Mesodermal cell (in vitro differentiated cells): Measurements from ENCODE around the gene RASGRF1.
"Not testable (repeated sequence)": the region's sequence is repeated elsewhere in the genome, so short reads cannot be mapped to it uniquely, and the experiment has no call there.

ENCODE experiments used
- H3K27ac ChIP-seq: 2 replicates; pipeline ENCODE4 v1.7.0; 2013; ENCODE audit warnings: mild to moderate bottlenecking, low read depth, low read length, moderate library complexity; ENCODE audit not compliant: severe bottlenecking
- H3K36me3 ChIP-seq: 2 replicates; pipeline ENCODE4 v1.7.1; 2013; ENCODE audit warnings: mild to moderate bottlenecking, low read length, moderate library complexity; ENCODE audit not compliant: control insufficient read depth, insufficient read depth
- H3K4me1 ChIP-seq: one replicate; pipeline ENCODE4 v1.7.1; 2013; ENCODE audit warnings: mild to moderate bottlenecking, low read length; ENCODE audit not compliant: insufficient read depth, control insufficient read depth, poor library complexity, severe bottlenecking
- H3K4me3 ChIP-seq: 2 replicates; pipeline ENCODE4 v1.7.0; 2013; ENCODE audit warnings: low read length, control low read depth, mild to moderate bottlenecking; ENCODE audit not compliant: insufficient read depth, poor library complexity, severe bottlenecking; ENCODE audit errors: extremely low read depth
- H3K9me3 ChIP-seq: 2 replicates; pipeline ENCODE4 v1.7.1; 2013; ENCODE audit warnings: mild to moderate bottlenecking, low read length, moderate library complexity; ENCODE audit not compliant: control insufficient read depth
- WGBS, 2 experiments: methylation state at CpG; one replicate each; pipeline ENCODE4 v1.1.5; 2013; ENCODE audit warnings: missing lambda C conversion rate in 2 of 2; ENCODE audit not compliant: insufficient coverage in 2 of 2; 5-methylcytosine and 5-hydroxymethylcytosine counted together

The RASGRF1 gene

GRCh38 chr15:79025201-79025600, 65.4 kb downstream of the RASGRF1 start:
- no peak overlapping the region for H3K27ac ChIP-seq
- H3K4me1 ChIP-seq: no peaks in the 10 kb centered on the region
- H3K36me3 ChIP-seq: no peaks in the 10 kb centered on the region
- no peaks in the 10 kb centered on the region for H3K9me3 ChIP-seq
- WGBS, 2 experiments: 71% methylated on average over 5 to 6 of the region's 6 CpGs
- H3K4me3 ChIP-seq: no peak overlapping the region

GRCh38 chr15:79024493-79024892, 66.1 kb downstream of the RASGRF1 start:
- H3K9me3 ChIP-seq, H3K4me3 ChIP-seq, H3K36me3 ChIP-seq, H3K27ac ChIP-seq, H3K4me1 ChIP-seq: not testable (repeated sequence)

- 77 to 100% methylated on average over 1 of the region's 1 CpG for WGBS, 2 experiments
- Histone ChIP-seq H3K27ac (no peak overlapping the region), H3K4me3 (no peak overlapping the region), H3K36me3 (no peaks in the 10 kb centered on the region), H3K4me1 (no peaks in the 10 kb centered on the region), H3K9me3 (no peaks in the 10 kb centered on the region)
Measured at GRCh38 chr15:79023918-79024317, 66.7 kb downstream of the RASGRF1 start.

- no peak overlapping the region for H3K27ac ChIP-seq
- no CpG with 5 or more reads among the region's 2 CpGs for WGBS, 2 experiments
- no peaks in the 10 kb centered on the region for H3K9me3 ChIP-seq
- no peaks in the 10 kb centered on the region for H3K36me3 ChIP-seq
- no peak overlapping the region for H3K4me3 ChIP-seq
- no peaks in the 10 kb centered on the region for H3K4me1 ChIP-seq
Measured at GRCh38 chr15:79023546-79023890, 67.1 kb downstream of the RASGRF1 start.

GRCh38 chr15:79018960-79019359, 71.6 kb downstream of the RASGRF1 start:
- 87 to 88% methylated on average over 2 to 3 of the region's 4 CpGs for whole genome bisulfite sequencing, 2 experiments
- Histone ChIP-seq H3K36me3 (no peaks in the 10 kb centered on the region), H3K9me3 (no peaks in the 10 kb centered on the region), H3K27ac (no peak overlapping the region), H3K4me3 (no peak overlapping the region), H3K4me1 (no peaks in the 10 kb centered on the region)

DNA sequence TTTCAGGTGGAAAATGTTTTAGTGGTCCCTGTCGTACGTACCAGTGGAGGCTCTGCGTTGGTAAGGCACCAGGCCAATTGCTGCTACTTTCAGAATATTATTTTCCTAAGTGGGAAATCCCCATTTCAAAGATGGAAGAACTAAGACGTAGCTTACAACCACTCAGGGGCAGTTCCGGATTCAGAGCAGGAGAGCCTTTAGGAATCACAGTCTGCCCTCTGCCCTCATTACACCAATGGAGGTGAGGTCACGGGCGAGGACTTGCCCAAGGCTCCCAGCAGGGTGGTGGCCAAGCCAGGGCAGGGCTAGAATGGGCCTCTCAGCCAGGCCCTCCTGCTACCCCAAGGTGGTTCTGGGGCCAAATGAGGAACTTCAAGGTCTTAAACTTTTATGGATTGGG, 72.6 kb downstream of the RASGRF1 start:
- no peaks in the 10 kb centered on the region for H3K4me1 ChIP-seq
- 94 to 100% methylated on average over 4 to 7 of the region's 7 CpGs for WGBS, 2 experiments
- no peaks in the 10 kb centered on the region for H3K9me3 ChIP-seq
- H3K36me3 ChIP-seq: no peaks in the 10 kb centered on the region
- no peak overlapping the region for H3K4me3 ChIP-seq
- no peak overlapping the region for H3K27ac ChIP-seq

GRCh38 chr15:79016527-79017170, 73.9 kb downstream of the RASGRF1 start:
- Histone ChIP-seq H3K27ac (no peak overlapping the region), H3K4me1 (no peaks in the 10 kb centered on the region), H3K9me3 (no peaks in the 10 kb centered on the region), H3K4me3 (no peak overlapping the region), H3K36me3 (no peaks in the 10 kb centered on the region)
- 91 to 96% methylated on average over 5 to 8 of the region's 10 CpGs for WGBS, 2 experiments

- Histone ChIP-seq H3K4me3 (no peak overlapping the region), H3K9me3 (no peaks in the 10 kb centered on the region), H3K27ac (no peak overlapping the region), H3K36me3 (no peaks in the 10 kb centered on the region), H3K4me1 (no peaks in the 10 kb centered on the region)
- 97 to 100% methylated on average over 2 to 3 of the region's 3 CpGs for WGBS, 2 experiments
Measured at GRCh38 chr15:79015416-79015815, 75.2 kb downstream of the RASGRF1 start.

DNA sequence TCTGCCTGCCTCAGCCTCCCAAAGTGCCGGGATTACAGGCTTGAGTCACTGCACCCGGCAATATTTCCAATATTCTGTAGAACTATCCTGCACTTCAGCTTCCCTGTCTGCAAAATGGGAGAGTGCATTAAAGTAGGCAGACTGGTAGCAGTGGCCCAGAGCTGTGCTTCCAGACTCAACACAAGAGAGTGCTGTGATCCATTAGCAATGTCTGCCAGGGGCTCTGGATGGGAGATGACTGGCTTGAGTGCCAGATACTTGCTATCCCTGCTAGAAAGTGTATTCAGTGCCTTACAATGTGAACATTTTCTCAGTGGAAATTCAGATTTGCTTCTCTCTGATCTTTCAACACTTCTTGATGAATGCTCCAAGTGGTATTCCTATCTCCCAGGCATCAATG, 80.3 kb downstream of the RASGRF1 start:
- Histone ChIP-seq H3K27ac (no peak overlapping the region), H3K36me3 (no peaks in the 10 kb centered on the region), H3K9me3 (no peaks in the 10 kb centered on the region), H3K4me1 (peaks cover 15% of the 10 kb centered on the region), H3K4me3 (no peak overlapping the region)
- WGBS, 2 experiments: 83 to 100% methylated on average over 1 of the region's 2 CpGs

- 92 to 96% methylated on average over 2 of the region's 4 CpGs for WGBS, 2 experiments
- no peaks in the 10 kb centered on the region for H3K36me3 ChIP-seq
- peaks cover 24% of the 10 kb centered on the region for H3K4me1 ChIP-seq
- H3K9me3 ChIP-seq: no peaks in the 10 kb centered on the region
- H3K4me3 ChIP-seq: no peak overlapping the region
- H3K27ac ChIP-seq: no peak overlapping the region
Measured at GRCh38 chr15:79009379-79009778, 81.2 kb downstream of the RASGRF1 start.

DNA sequence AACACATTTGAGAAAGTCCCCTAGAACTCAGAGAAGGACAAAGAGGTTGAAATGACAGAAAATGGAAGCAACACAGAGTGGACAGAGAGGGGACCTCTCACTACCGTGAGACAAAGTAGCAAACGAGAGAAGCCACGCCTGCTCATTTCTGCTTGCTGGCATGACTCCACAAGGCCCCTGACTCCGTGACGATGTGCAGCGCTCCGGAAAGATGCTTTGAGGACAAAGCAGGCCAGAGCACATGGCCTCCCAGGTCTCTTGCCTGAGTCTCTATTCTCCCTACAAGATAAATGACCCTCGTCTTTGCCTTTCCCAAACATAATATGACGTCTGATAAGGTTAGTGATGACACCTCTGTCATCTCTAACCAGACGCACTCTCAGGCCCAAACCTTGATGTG, 81.9 kb downstream of the RASGRF1 start:
- WGBS, 2 experiments: 92 to 94% methylated on average over 10 of the region's 10 CpGs
- H3K36me3 ChIP-seq: no peaks in the 10 kb centered on the region
- H3K4me1 ChIP-seq: peaks cover 31% of the 10 kb centered on the region
- H3K4me3 ChIP-seq: no peak overlapping the region
- no peaks in the 10 kb centered on the region for H3K9me3 ChIP-seq
- no peak overlapping the region for H3K27ac ChIP-seq
